ENCODE data around the gene MORN5.
"Not testable (repeated sequence)": the region's sequence is repeated elsewhere in the genome, so short reads cannot be mapped to it uniquely, and the experiment has no call there.

The MORN5 gene

GRCh38 chr9:122159026-122159924 lies at the start of gene MORN5, which contains the start of gene NDUFA8:
Gene MORN5, plus strand, starts transcription at chr9:122159908. Its CDS starts 65 bp downstream, at chr9:122159973.
Gene NDUFA8, minus strand, starts transcription at chr9:122159779. Its CDS starts 102 bp downstream, at chr9:122159677.
- peak; percentile 88 to 95 for DNase-seq (ENCODE audit: low read depth in 2 of 2)

GRCh38 chr9:122110100-122110833 lies 49.4 kb upstream of the MORN5 start:
- DNase-seq (ENCODE audit: low read depth in 2 of 2) = no peak

- DNase-seq (ENCODE audit: low read depth in 2 of 2) = no peak
Observed at GRCh38 chr9:122111413-122112085, 48.2 kb upstream of the MORN5 start.

- no peak for DNase-seq (ENCODE audit: low read depth in 2 of 2)
Observed at GRCh38 chr9:122112238-122112637, 47.5 kb upstream of the MORN5 start.

GRCh38 chr9:122113574-122113973 lies 46.1 kb upstream of the MORN5 start:
- no peak for DNase-seq (ENCODE audit: low read depth in 2 of 2)

GRCh38 chr9:122115176-122116035 lies 44.3 kb upstream of the MORN5 start:
- DNase-seq (ENCODE audit: low read depth in 2 of 2) = no peak

- no peak for DNase-seq (ENCODE audit: low read depth in 2 of 2)
Observed at GRCh38 chr9:122116040-122116439, 43.7 kb upstream of the MORN5 start.

GRCh38 chr9:122116448-122117173 lies 43.1 kb upstream of the MORN5 start:
- no peak for DNase-seq (ENCODE audit: low read depth in 2 of 2)

GRCh38 chr9:122117241-122117640 lies 42.5 kb upstream of the MORN5 start:
- DNase-seq (ENCODE audit: low read depth in 2 of 2) = not testable (repeated sequence)

GRCh38 chr9:122118343-122119165 lies 41.2 kb upstream of the MORN5 start:
- no peak for DNase-seq (ENCODE audit: low read depth in 2 of 2)

- no peak for DNase-seq (ENCODE audit: low read depth in 2 of 2)
Observed at GRCh38 chr9:122119166-122119521, 40.6 kb upstream of the MORN5 start.

- DNase-seq (ENCODE audit: low read depth in 2 of 2) = no peak
Observed at GRCh38 chr9:122119721-122120120, 40.0 kb upstream of the MORN5 start.

- no peak for DNase-seq (ENCODE audit: low read depth in 2 of 2)
Observed at GRCh38 chr9:122120316-122121071, 39.2 kb upstream of the MORN5 start.

GRCh38 chr9:122121391-122121790 lies 38.3 kb upstream of the MORN5 start:
- DNase-seq (ENCODE audit: low read depth in 2 of 2) = no peak

- no peak for DNase-seq (ENCODE audit: low read depth in 2 of 2)
Observed at GRCh38 chr9:122121931-122122330, 37.8 kb upstream of the MORN5 start.

GRCh38 chr9:122122468-122122867 lies 37.2 kb upstream of the MORN5 start:
- no peak for DNase-seq (ENCODE audit: low read depth in 2 of 2)

GRCh38 chr9:122122903-122123632 lies 36.6 kb upstream of the MORN5 start:
- peak; percentile 56 to 72 for DNase-seq (ENCODE audit: low read depth in 2 of 2)

- DNase-seq (ENCODE audit: low read depth in 2 of 2) = no peak
Observed at GRCh38 chr9:122124048-122124447, 35.7 kb upstream of the MORN5 start.

All from stimulated activated CD4-positive, alpha-beta T cell treated with anti-CD3 and anti-CD28 coated beads, Interleukin-12 subunit alpha, Interleukin-12 subunit beta, amount 100 ng/mL, for 24 hours (primary cell).